ENCODE data around the gene TRPM5. TPM values are rescaled to one million over a fixed set of nuclear protein-coding genes. Genes with fewer than 3 reads are reported as not detected.

The TRPM5 gene
- total RNA-seq, 1 experiment from 2014 or later: not detected

- Mint-ChIP-seq H3K36me3 (ENCODE audit: insufficient read depth, unreplicated experiment) (no peaks in the 10 kb centered on the region), H3K4me1 (ENCODE audit: low read depth, unreplicated experiment) (no peaks in the 10 kb centered on the region), H3K9me3 (ENCODE audit: low read depth, unreplicated experiment) (no peaks in the 10 kb centered on the region), H3K4me3 (ENCODE audit: low read depth, unreplicated experiment) (no peak overlapping the region), H3K27me3 (ENCODE audit: unreplicated experiment) (peaks cover 40% of the 10 kb centered on the region), H3K27ac (ENCODE audit: unreplicated experiment) (no peak overlapping the region)
- no TSS peak for BruUV-seq (replicated peaks)
- no peak for TF ChIP-seq CTCF (IDR thresholded peaks at IDR 0.05; ENCODE audit: unreplicated experiment)
- CTCF ChIA-PET: interaction anchor here (0.6 kb wide), 1 partner anchor 8 kb away, joined by 4 read pairs; the partner anchor contains the start of gene KCNQ1
- no peak for DNase-seq
- intact Hi-C loops (cut with micrococcal nuclease; ENCODE audit: unreplicated experiment): loop anchor here (10.0 kb wide), 1 partner anchor 448 kb away; the partner anchor contains the start of gene CDKN1C
These were observed 7.7 kb downstream of the TRPM5 start for GRCh38 chr11:2436521-2437031.

- H3K4me1 Mint-ChIP-seq (ENCODE audit: low read depth, unreplicated experiment): no peaks in the 10 kb centered on the region
- TF ChIP-seq CTCF (IDR thresholded peaks at IDR 0.05; ENCODE audit: unreplicated experiment): no peak
- intact Hi-C loops (cut with micrococcal nuclease; ENCODE audit: unreplicated experiment): loop anchor here (10.0 kb wide), 1 partner anchor 449 kb away; the partner anchor contains the start of gene CDKN1C
- BruUV-seq (replicated peaks): no TSS peak
- no peak overlapping the region for H3K27ac Mint-ChIP-seq (ENCODE audit: unreplicated experiment)
- H3K4me3 Mint-ChIP-seq (ENCODE audit: low read depth, unreplicated experiment): no peak overlapping the region
- no peaks in the 10 kb centered on the region for H3K9me3 Mint-ChIP-seq (ENCODE audit: low read depth, unreplicated experiment)
- H3K36me3 Mint-ChIP-seq (ENCODE audit: insufficient read depth, unreplicated experiment): no peaks in the 10 kb centered on the region
- peaks cover 35% of the 10 kb centered on the region for H3K27me3 Mint-ChIP-seq (ENCODE audit: unreplicated experiment)
- CTCF ChIA-PET: interaction anchor here (0.6 kb wide), 1 partner anchor 9 kb away, joined by 4 read pairs; the partner anchor contains the start of gene KCNQ1
- no peak for DNase-seq
These were observed 8.2 kb downstream of the TRPM5 start for GRCh38 chr11:2436013-2436520.

- no peak overlapping the region for H3K4me3 Mint-ChIP-seq (ENCODE audit: low read depth, unreplicated experiment)
- H3K9me3 Mint-ChIP-seq (ENCODE audit: low read depth, unreplicated experiment): no peaks in the 10 kb centered on the region
- no TSS peak for BruUV-seq (replicated peaks)
- no peak overlapping the region for H3K27ac Mint-ChIP-seq (ENCODE audit: unreplicated experiment)
- CTCF ChIA-PET: no interaction called here
- no peaks in the 10 kb centered on the region for H3K36me3 Mint-ChIP-seq (ENCODE audit: insufficient read depth, unreplicated experiment)
- intact Hi-C loops (cut with micrococcal nuclease; ENCODE audit: unreplicated experiment): loop anchor here (10.0 kb wide), 1 partner anchor 449 kb away; the partner anchor contains the start of gene CDKN1C
- H3K4me1 Mint-ChIP-seq (ENCODE audit: low read depth, unreplicated experiment): no peaks in the 10 kb centered on the region
- no peak for TF ChIP-seq CTCF (IDR thresholded peaks at IDR 0.05; ENCODE audit: unreplicated experiment)
- no peak for DNase-seq
- H3K27me3 Mint-ChIP-seq (ENCODE audit: unreplicated experiment): peaks cover 29% of the 10 kb centered on the region
These were observed 8.9 kb downstream of the TRPM5 start for GRCh38 chr11:2435288-2436012.

GRCh38 chr11:2434506-2435255, 9.6 kb downstream of the TRPM5 start:
- Mint-ChIP-seq H3K27me3 (ENCODE audit: unreplicated experiment) (peaks cover 22% of the 10 kb centered on the region), H3K27ac (ENCODE audit: unreplicated experiment) (no peak overlapping the region), H3K4me3 (ENCODE audit: low read depth, unreplicated experiment) (no peak overlapping the region), H3K9me3 (ENCODE audit: low read depth, unreplicated experiment) (no peaks in the 10 kb centered on the region), H3K36me3 (ENCODE audit: insufficient read depth, unreplicated experiment) (no peaks in the 10 kb centered on the region), H3K4me1 (ENCODE audit: low read depth, unreplicated experiment) (no peaks in the 10 kb centered on the region)
- intact Hi-C loops (cut with micrococcal nuclease; ENCODE audit: unreplicated experiment): loop anchor here (10.0 kb wide), 1 partner anchor 450 kb away; the partner anchor contains the start of gene CDKN1C
- no TSS peak for BruUV-seq (replicated peaks)
- CTCF ChIA-PET: no interaction called here
- DNase-seq: no peak
- TF ChIP-seq CTCF (IDR thresholded peaks at IDR 0.05; ENCODE audit: unreplicated experiment): no peak

All from Calu3 (cell line).